ENCODE measurements around the gene HPGDS.

The HPGDS gene

DNA sequence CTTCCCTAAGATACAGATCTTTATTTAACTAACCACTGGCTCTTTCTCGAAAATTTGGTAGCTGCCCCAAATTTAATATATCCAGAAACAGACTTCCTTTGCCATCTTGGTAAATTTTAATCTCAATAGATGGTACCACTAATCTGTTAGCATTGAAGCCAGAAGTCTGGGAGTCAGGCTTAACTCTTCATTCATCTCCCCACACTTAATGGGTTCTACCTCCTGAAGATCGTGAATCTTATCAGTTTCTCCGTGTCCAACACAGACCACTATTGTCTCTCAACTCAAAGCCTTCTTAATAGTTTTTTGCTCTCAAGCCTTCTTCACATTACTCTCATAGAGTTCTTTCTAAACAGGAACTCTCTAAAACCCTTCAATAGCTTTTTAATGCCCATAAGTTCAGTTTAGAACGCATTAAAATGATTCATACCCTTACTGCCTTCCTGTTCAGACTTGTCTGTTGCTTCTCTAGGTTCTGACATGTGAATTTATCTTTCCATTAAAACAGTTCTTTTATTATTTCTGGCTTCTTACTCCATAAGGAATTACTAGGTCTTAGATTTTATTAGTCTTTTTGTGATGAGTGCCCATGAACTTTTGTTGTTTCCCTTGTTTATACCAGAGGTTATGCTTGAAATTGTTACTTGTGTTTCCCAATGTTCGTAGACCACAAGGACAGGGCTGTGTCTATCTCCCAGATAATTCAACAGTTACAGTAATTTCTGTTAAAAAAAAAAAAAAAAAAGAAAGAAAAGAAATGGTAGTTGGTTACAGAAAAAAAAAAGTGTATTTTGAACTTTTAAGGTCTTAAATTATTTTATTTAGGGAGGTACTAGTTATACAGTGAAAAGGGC lies 80.2 kb downstream of the HPGDS start:
- DNase-seq (ENCODE audit: extremely low read depth in 1 of 2, low read depth in 1 of 2): no peak

DNA sequence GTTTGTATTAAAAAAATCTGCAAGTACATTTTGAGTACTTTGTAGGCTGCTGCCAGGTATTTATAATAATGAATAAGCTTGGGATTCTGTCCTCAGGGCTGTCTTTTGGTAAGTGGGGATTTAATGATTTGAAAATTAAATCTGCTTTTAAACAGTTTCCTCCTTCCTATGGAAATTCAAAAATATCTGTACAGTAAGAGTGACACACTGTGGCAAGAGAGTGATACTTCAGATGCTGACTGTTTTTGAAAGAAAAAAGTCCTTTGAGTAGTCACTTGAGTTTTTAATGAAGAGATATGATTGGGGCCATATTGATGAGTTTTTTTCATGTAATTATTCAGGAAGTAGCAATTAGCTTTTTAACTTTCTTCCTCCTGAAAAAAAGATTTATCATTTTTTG lies 85.8 kb downstream of the HPGDS start:
- no peak for DNase-seq (ENCODE audit: extremely low read depth in 1 of 2, low read depth in 1 of 2)

DNA sequence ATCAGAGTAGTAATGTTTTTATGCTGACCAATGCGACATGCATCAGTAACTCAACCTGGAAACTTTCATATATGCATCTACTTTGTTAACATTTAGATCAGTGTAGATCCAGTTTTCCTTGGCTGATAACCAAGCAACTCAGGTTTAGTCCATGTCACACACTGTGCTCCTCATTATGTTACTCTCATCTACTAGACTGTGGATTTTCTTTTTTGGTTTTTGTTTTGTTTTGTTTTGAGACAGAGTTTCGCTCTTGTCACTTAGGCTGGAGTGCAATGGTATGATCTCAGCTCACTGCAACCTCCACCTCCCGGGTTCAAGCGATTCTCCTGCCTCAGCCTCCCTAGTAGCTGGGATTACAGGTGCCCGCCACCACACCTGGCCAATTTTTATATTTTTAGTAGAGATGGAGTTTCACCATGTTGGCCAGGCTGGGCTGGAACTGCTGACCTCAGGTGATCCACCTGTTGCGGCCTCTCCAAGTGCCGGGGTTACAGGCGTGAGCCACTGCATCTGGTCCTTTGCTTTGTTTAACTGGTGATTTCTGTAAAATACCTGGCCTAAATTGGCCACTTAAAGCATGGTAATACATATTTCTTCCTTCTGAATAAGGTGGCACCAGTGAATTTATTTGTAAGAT lies 86.4 kb downstream of the HPGDS start:
- no peak for DNase-seq (ENCODE audit: extremely low read depth in 1 of 2, low read depth in 1 of 2)

DNA sequence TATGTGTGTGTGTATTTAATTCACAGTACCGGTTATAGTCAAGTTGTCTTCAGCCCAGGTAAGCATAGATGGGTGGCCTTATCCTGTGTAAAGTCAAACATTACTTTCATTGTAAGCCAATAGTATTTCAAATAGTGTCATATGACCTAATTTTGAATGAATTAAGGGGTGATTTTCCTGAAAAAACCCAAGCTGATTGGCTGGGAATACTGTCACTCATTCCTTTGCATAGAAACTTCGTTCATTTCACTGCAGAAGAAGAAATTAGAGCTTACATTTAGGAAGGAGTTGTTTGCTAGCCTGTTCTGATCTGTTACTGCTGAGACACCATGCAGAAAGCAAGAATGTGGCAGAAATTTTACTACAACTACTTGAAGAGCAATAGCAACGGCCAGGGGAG lies 89.6 kb downstream of the HPGDS start:
- no peak for DNase-seq (ENCODE audit: extremely low read depth in 1 of 2, low read depth in 1 of 2)

DNA sequence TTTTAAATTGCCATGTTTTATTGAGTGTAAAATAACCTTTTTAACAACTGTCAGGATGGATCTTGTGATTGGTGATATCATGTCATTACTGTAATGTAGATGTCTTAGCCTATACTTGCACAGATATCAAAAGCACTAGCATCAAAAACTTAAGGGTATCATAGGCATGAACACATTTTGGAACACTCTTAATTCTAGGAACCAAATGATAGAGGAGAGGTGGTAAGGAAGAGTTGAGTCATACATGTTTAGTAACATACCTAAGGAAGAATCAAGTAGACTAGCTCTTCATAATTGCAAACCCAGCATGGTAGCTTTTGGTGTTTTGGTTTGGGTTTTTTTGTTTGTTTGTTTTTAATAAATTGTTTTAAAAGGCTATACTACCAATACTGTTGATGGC lies 91.5 kb downstream of the HPGDS start:
- DNase-seq (ENCODE audit: extremely low read depth in 1 of 2, low read depth in 1 of 2): no peak
